GM21737 (cell line): Measurements from ENCODE around the gene BNIPL.

ENCODE experiments used
- ATAC-seq: cut with Tn5 transposase; IDR thresholded peaks from one replicate; pipeline ENCODE4 v1.9.1; 2021; ENCODE audit warnings: mild to moderate bottlenecking, moderate library complexity; ENCODE audit not compliant: unreplicated experiment

BNIPL gene

GRCh38 chr1:151056149-151056548 lies 19.8 kb downstream of the BNIPL start:
- ATAC-seq = no peak

- no peak for ATAC-seq
Observed at GRCh38 chr1:151058692-151059091, 22.3 kb downstream of the BNIPL start.

GRCh38 chr1:151059109-151060006 lies 23.0 kb downstream of the BNIPL start, which contains the start of gene CDC42SE1:
Gene CDC42SE1 (minus strand): TSS chr1:151059622. CDS start chr1:151055730, 3,892 bp downstream.
- ATAC-seq = peak; percentile 77

- no peak for ATAC-seq
Observed at GRCh38 chr1:151060007-151060656, 23.7 kb downstream of the BNIPL start, which contains the start of gene MLLT11. Gene MLLT11 (plus strand): TSS chr1:151060397. CDS start chr1:151067225, 6,828 bp downstream.

- ATAC-seq = no peak
Observed at GRCh38 chr1:151060657-151061421, 24.5 kb downstream of the BNIPL start.

- ATAC-seq = no peak
Observed at GRCh38 chr1:151061704-151062103, 25.3 kb downstream of the BNIPL start.

GRCh38 chr1:151062741-151063371 lies 26.5 kb downstream of the BNIPL start:
- ATAC-seq = no peak

- no peak for ATAC-seq
Observed at GRCh38 chr1:151065089-151065645, 28.8 kb downstream of the BNIPL start.

GRCh38 chr1:151067185-151067584 lies 30.8 kb downstream of the BNIPL start:
- no peak for ATAC-seq

GRCh38 chr1:151069103-151069486 lies 32.7 kb downstream of the BNIPL start:
- no peak for ATAC-seq

- ATAC-seq = peak; percentile 79
Observed at GRCh38 chr1:151070474-151071276, 34.3 kb downstream of the BNIPL start, which contains the start of gene GABPB2. Gene GABPB2 (plus strand): TSS chr1:151070761. CDS start chr1:151088190, 17,429 bp downstream.

- no peak for ATAC-seq
Observed at GRCh38 chr1:151072224-151072623, 35.8 kb downstream of the BNIPL start.

GRCh38 chr1:151085953-151086559 lies 49.7 kb downstream of the BNIPL start:
- ATAC-seq = no peak
